GM12878 (cell line): Measurements from ENCODE around the gene FFAR4. TPM values are rescaled to one million over a fixed set of nuclear protein-coding genes. Genes with fewer than 3 reads are reported as not detected.

Experiments used
- ATAC-seq: fragments of 200-7000 bp; cut with Tn5 transposase; 3 replicates; pipeline ENCODE4 v1.9.1; 2020; ENCODE audit warnings: mild to moderate bottlenecking, moderate library complexity
- BruUV-seq: library from RNA; stranded (reverse); fragments of 400-500 nt; replicated peaks from 2 replicates; lab custom pipeline; 2021; lab: Mats Ljungman, UMichigan
- CTCF ChIA-PET: fragments of 300-600 bp; sonication (Branson Sonifier 250); formaldehyde crosslinking; extraction: SDS; loops from one replicate; lab custom pipeline; 2021; ENCODE audit warnings: inconsistent platforms; lab: Yijun Ruan, JAX
- POLR2A ChIA-PET: fragments of 350-600 bp; formaldehyde crosslinking; extraction: SDS; loops from one replicate; lab custom pipeline; 2021; ENCODE audit warnings: inconsistent platforms; lab: Charles Lee
- RAD21 ChIA-PET: fragments of 300-600 bp; sonication (Branson Sonifier 250); formaldehyde crosslinking; loops from one replicate; lab custom pipeline; 2023; ENCODE audit warnings: antibody characterized with exemption; ENCODE audit not compliant: unreplicated experiment; lab: Charles Lee
- SMC1A ChIA-PET: fragments of 300-600 bp; sonication (Branson Sonifier 250); formaldehyde crosslinking; loops from one replicate; lab custom pipeline; 2023; ENCODE audit not compliant: unreplicated experiment, uncharacterized antibody; lab: Charles Lee
- DNase-seq: peaks from one replicate; pipeline ENCODE4 v3.0.0-alpha.2; 2011; ENCODE audit warnings: low read depth, low spot score
- FAIRE-seq: peaks from 3 replicates; lab custom pipeline; 2011; peaks lifted over from hg19 to GRCh38; lab: Jason Lieb, UNC
- H2AFZ ChIP-seq: 2 replicates; pipeline ENCODE4 v1.6.0; 2011; ENCODE audit warnings: low read depth, low read length, control low read depth; ENCODE audit not compliant: control insufficient read depth
- H3K27ac ChIP-seq: 2 replicates; pipeline ENCODE4 v1.5.1; 2011; ENCODE audit warnings: control low read depth; ENCODE audit not compliant: control insufficient read depth, insufficient read depth
- H3K27me3 ChIP-seq, 2 experiments: replicated peaks in 1 of 2; 2 replicates each; pipeline versions ENCODE4 v1.6.0 to v1.6.1; 2011; ENCODE audit warnings: low read length in 1 of 2; ENCODE audit not compliant: control insufficient read depth in 2 of 2, insufficient read depth in 2 of 2
- H3K36me3 ChIP-seq, 2 experiments: 2 replicates each; pipeline ENCODE4 v1.5.1; 2011; ENCODE audit warnings: low read length in 1 of 2; ENCODE audit not compliant: control insufficient read depth in 2 of 2, insufficient read depth in 2 of 2
- H3K4me1 ChIP-seq: 2 replicates; pipeline ENCODE4 v1.6.1; 2011; ENCODE audit warnings: mild to moderate bottlenecking, low read length, moderate library complexity, mixed read lengths; ENCODE audit not compliant: control insufficient read depth, insufficient read depth
- H3K4me2 ChIP-seq: 2 replicates; pipeline ENCODE4 v1.6.0; 2011; ENCODE audit warnings: control low read depth; ENCODE audit not compliant: control insufficient read depth, insufficient read depth
- H3K4me3 ChIP-seq: fragments of 200-600 bp; sonication (generic); 2 replicates; pipeline ENCODE4 v1.5.1; 2016
- H3K79me2 ChIP-seq: 2 replicates; pipeline ENCODE4 v1.6.0; 2011; ENCODE audit warnings: low read length; ENCODE audit not compliant: control insufficient read depth, insufficient read depth
- H3K9ac ChIP-seq: 2 replicates; pipeline ENCODE4 v1.8.0; 2011; ENCODE audit warnings: low read length, control low read depth, mixed read lengths; ENCODE audit not compliant: control insufficient read depth, insufficient read depth
- H3K9me3 ChIP-seq: replicated peaks from 3 replicates; pipeline ENCODE4 v1.5.1; 2011; ENCODE audit warnings: mild to moderate bottlenecking, low read length; ENCODE audit not compliant: control insufficient read depth, insufficient read depth
- H4K20me1 ChIP-seq: 2 replicates; pipeline ENCODE4 v1.6.0; 2011; ENCODE audit not compliant: control insufficient read depth, insufficient read depth
- EP300 ChIP-seq, 2 experiments: fragments of 150-350 bp in 1 of 2; IDR thresholded peaks; 2 replicates each; pipeline ENCODE4 v1.6.1; 2011 to 2012; ENCODE audit warnings: low read depth in 2 of 2, low read length in 2 of 2, borderline replicate concordance in 1 of 2, improper control_type of control experiment in 1 of 2, inconsistent platforms in 1 of 2; ENCODE audit not compliant: control insufficient read depth in 1 of 2
- MTA3 ChIP-seq: IDR thresholded peaks from 2 replicates; pipeline ENCODE4 v1.6.1; 2012; ENCODE audit warnings: low read length, inconsistent platforms, borderline replicate concordance
- NFYA ChIP-seq: IDR thresholded peaks from 2 replicates; pipeline ENCODE4 v1.6.1; 2011; ENCODE audit warnings: low read depth, mild to moderate bottlenecking, low read length, improper control_type of control experiment, borderline replicate concordance
- RUNX3 ChIP-seq: IDR thresholded peaks from 2 replicates; pipeline ENCODE4 v1.6.1; 2012; ENCODE audit warnings: low read length, inconsistent platforms
- TCF7 ChIP-seq: IDR thresholded peaks from 2 replicates; pipeline ENCODE4 v1.6.1; 2014; ENCODE audit warnings: antibody characterized with exemption, borderline replicate concordance
- YBX1 ChIP-seq: fragments of 450-650 bp; IDR thresholded peaks from 2 replicates; pipeline ENCODE4 v1.6.1; 2016; ENCODE audit warnings: antibody characterized with exemption
- WGBS: methylation state at CpG from one replicate; pipeline ENCODE4 v1.1.6; 2016; ENCODE audit warnings: low lambda C conversion rate; ENCODE audit not compliant: insufficient replicate concordance, insufficient coverage; ENCODE audit errors: missing lambda C conversion rate; 5-methylcytosine and 5-hydroxymethylcytosine counted together
- in situ Hi-C: fragments of 300-500 bp; cut with MboI; formaldehyde crosslinking; loops from 9 replicates; pipeline ENCODE4 v1.14.3; 2018; ENCODE audit warnings: mixed read lengths
- intact Hi-C: fragments of 100-400 bp; cut with micrococcal nuclease; formaldehyde crosslinking; loops from one replicate; pipeline ENCODE4 v1.14.2; 2022; ENCODE audit not compliant: unreplicated experiment
- polyA plus RNA-seq, 11 experiments: library from polyadenylated mRNA; depleted of rRNA in 4 of 11; unstranded in 6 of 11; stranded (reverse) in 5 of 11; fragments of >200 nt; fragmentation: Nextera tagmentation in 4 of 11; fragmentation: Illumina TruSeq in 1 of 11; extraction: Ambion mirVana in 4 of 11; extraction: Trizol in 1 of 11; gene quantifications; 1 replicate in 1 of 11; 2 replicates in 10 of 11; pipeline versions ENCODE4 v1.2.1 to v1.2.3, GENCODE V29; 2011 to 2016; ENCODE audit warnings: inconsistent platforms in 2 of 11, missing spikeins in 2 of 11, low read depth in 1 of 11
- total RNA-seq, 4 experiments: library from RNA; depleted of rRNA in 3 of 4; stranded (reverse); fragments of >200 nt in 3 of 4; fragmentation: Illumina TruSeq in 1 of 4; extraction: Trizol in 1 of 4; gene quantifications; 2 replicates each; pipeline versions ENCODE4 v1.2.1 to v1.2.3, GENCODE V29; 2013 to 2021
- TF ChIP-seq, protein P1 (sequence below): fragments of 450-650 bp; IDR thresholded peaks from 2 replicates; pipeline ENCODE4 v1.6.1; 2017; ENCODE audit warnings: mild to moderate bottlenecking, moderate library complexity

Gene FFAR4
- total and polyA plus RNA-seq, 10 of the 15 experiments (the other 5 are each of a cell fraction or from before 2014, with no cell fraction given), result not detected

DNA sequence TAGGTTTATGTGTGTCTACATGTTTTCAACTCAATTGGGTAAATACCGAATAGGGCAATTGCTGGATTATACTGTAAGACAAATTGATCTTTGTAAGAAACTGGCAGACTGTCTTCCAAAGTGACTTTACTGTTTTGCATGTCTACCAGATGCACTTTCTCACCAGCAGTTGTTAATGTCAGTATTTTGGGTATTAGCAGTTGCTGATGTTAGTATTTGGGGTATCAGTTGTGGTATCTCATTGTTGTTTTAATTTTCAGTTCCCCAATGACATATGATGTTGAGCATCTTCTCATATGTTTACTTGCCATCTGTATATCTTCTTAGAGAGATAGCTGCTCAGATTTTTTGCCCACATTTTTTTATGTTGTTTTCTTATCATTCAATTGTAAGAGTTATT lies 56.5 kb downstream of the FFAR4 start:
- WGBS, result 54% methylated on average over 1 of the region's 1 CpG
- H3K4me1 ChIP-seq, result no peaks in the 10 kb centered on the region
- intact Hi-C loops, result no loop called here
- RAD21 ChIA-PET, result interaction anchor here (1.1 kb wide), 1 partner anchor 141 kb away, joined by 4 read pairs; no protein-coding TSS in a partner anchor
- no peak overlapping the region for H3K4me3 ChIP-seq
- no peaks in the 10 kb centered on the region for H4K20me1 ChIP-seq
- TF ChIP-seq, protein P1, sequence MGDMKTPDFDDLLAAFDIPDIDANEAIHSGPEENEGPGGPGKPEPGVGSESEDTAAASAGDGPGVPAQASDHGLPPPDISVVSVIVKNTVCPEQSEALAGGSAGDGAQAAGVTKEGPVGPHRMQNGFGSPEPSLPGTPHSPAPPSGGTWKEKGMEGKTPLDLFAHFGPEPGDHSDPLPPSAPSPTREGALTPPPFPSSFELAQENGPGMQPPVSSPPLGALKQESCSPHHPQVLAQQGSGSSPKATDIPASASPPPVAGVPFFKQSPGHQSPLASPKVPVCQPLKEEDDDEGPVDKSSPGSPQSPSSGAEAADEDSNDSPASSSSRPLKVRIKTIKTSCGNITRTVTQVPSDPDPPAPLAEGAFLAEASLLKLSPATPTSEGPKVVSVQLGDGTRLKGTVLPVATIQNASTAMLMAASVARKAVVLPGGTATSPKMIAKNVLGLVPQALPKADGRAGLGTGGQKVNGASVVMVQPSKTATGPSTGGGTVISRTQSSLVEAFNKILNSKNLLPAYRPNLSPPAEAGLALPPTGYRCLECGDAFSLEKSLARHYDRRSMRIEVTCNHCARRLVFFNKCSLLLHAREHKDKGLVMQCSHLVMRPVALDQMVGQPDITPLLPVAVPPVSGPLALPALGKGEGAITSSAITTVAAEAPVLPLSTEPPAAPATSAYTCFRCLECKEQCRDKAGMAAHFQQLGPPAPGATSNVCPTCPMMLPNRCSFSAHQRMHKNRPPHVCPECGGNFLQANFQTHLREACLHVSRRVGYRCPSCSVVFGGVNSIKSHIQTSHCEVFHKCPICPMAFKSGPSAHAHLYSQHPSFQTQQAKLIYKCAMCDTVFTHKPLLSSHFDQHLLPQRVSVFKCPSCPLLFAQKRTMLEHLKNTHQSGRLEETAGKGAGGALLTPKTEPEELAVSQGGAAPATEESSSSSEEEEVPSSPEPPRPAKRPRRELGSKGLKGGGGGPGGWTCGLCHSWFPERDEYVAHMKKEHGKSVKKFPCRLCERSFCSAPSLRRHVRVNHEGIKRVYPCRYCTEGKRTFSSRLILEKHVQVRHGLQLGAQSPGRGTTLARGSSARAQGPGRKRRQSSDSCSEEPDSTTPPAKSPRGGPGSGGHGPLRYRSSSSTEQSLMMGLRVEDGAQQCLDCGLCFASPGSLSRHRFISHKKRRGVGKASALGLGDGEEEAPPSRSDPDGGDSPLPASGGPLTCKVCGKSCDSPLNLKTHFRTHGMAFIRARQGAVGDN, result no peak
- TF ChIP-seq EP300 (IDR thresholded peaks at IDR 0.05; ENCODE audit: borderline replicate concordance in 1 of 2, control insufficient read depth in 1 of 2, low read depth in 2 of 2, low read length in 2 of 2) (no peak), TCF7 (no peak), YBX1 (no peak), NFYA (no peak), RUNX3 (peak; percentile 21; the same call in 1 of the 2 replicates), MTA3 (no peak)
- TF ChIP-seq, all 136 proteins: peak for 1
- ChIA-PET CTCF (interaction anchor here (0.6 kb wide), 1 partner anchor 77 kb away, joined by 3 read pairs; no protein-coding TSS in a partner anchor), SMC1A (interaction anchor here (0.6 kb wide), 1 partner anchor 1879 kb away, joined by 3 read pairs; no protein-coding TSS in a partner anchor), POLR2A (no interaction called here)
- ATAC-seq (peak; percentile 62), FAIRE-seq (peak; percentile 79), DNase-seq (peak; percentile 3)
- Histone ChIP-seq H3K9me3 (no peaks in the 10 kb centered on the region), H3K27me3 (no peaks in the 10 kb centered on the region; a peak in 1 of 4 replicates), H3K9ac (no peak overlapping the region), H3K79me2 (no peaks in the 10 kb centered on the region), H3K36me3 (no peaks in the 10 kb centered on the region), H3K27ac (no peak overlapping the region), H2AFZ (no peak overlapping the region), H3K4me2 (no peak overlapping the region)
- in situ Hi-C loops, result no loop called here
- no TSS peak for BruUV-seq
